ENCODE measurements around the gene ADAMTS6.

DNA sequence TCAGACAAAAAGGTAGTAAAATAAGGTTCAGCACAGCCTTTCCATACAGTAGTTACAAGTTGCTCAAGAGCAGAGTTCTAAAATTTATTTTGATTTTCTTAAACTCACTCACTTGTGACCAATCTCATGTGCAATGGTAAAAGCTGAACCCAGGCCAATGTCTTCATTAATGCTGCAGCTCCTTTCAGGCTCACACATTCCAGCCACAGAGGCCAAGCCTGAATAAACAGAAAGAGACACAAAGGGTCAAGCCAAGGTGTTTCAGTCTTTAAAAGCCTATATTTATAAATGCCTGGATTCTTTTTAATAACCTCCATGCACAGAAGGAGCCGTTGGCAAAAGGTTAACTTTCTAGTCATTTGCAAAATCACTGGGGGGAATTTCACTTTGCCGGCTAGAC lies 152.5 kb downstream of the ADAMTS6 start:
- TF ChIP-seq EZH2phosphoT487 (IDR thresholded peaks at IDR 0.05; ENCODE audit: borderline replicate concordance, low read length): no peak
- TF ChIP-seq, protein P1, sequence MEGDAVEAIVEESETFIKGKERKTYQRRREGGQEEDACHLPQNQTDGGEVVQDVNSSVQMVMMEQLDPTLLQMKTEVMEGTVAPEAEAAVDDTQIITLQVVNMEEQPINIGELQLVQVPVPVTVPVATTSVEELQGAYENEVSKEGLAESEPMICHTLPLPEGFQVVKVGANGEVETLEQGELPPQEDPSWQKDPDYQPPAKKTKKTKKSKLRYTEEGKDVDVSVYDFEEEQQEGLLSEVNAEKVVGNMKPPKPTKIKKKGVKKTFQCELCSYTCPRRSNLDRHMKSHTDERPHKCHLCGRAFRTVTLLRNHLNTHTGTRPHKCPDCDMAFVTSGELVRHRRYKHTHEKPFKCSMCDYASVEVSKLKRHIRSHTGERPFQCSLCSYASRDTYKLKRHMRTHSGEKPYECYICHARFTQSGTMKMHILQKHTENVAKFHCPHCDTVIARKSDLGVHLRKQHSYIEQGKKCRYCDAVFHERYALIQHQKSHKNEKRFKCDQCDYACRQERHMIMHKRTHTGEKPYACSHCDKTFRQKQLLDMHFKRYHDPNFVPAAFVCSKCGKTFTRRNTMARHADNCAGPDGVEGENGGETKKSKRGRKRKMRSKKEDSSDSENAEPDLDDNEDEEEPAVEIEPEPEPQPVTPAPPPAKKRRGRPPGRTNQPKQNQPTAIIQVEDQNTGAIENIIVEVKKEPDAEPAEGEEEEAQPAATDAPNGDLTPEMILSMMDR (IDR thresholded peaks at IDR 0.05; ENCODE audit: low read depth, low read length, poor library complexity, severe bottlenecking): no peak
